ENCODE data around the gene GNA12.

GRCh38 chr7:2823130-2823529, 21.0 kb downstream of the GNA12 start:
- TF ChIP-seq CTCF (IDR thresholded peaks at IDR 0.05; ENCODE audit: insufficient read depth, low read length) (no peak), REST (IDR thresholded peaks at IDR 0.05; ENCODE audit: insufficient replicate concordance, low read depth) (no peak), POLR2AphosphoS5 (IDR thresholded peaks at IDR 0.05; ENCODE audit: low read depth) (no peak), GABPA (IDR thresholded peaks at IDR 0.05; ENCODE audit: low read depth) (no peak), SPI1 (IDR thresholded peaks at IDR 0.05; ENCODE audit: borderline replicate concordance, low read depth) (no peak)

Measured in HL-60 (cell line).